Endothelial cell (in vitro differentiated cells): ENCODE results near the gene NEU3. TPM values are rescaled to one million over a fixed set of nuclear protein-coding genes. Genes with fewer than 3 reads are reported as not detected.
"Not testable (repeated sequence)": the region's sequence is repeated elsewhere in the genome, so short reads cannot be mapped to it uniquely, and the experiment has no call there.

Experiments used
- DNase-seq: peaks from one replicate; pipeline ENCODE4 v3.0.0; 2021; ENCODE audit warnings: low spot score
- H3K27ac Mint-ChIP-seq: one replicate; pipeline ENCODE4 v1.8.0; 2021; ENCODE audit warnings: mixed read lengths, inconsistent platforms; ENCODE audit not compliant: unreplicated experiment
- H3K27me3 Mint-ChIP-seq: one replicate; pipeline ENCODE4 v1.8.0; 2021; ENCODE audit warnings: mild to moderate bottlenecking, moderate library complexity, mixed read lengths, inconsistent platforms; ENCODE audit not compliant: unreplicated experiment
- H3K36me3 Mint-ChIP-seq: one replicate; pipeline ENCODE4 v1.8.0; 2021; ENCODE audit warnings: mild to moderate bottlenecking, low read depth, mixed read lengths, inconsistent platforms; ENCODE audit not compliant: unreplicated experiment
- H3K4me1 Mint-ChIP-seq: one replicate; pipeline ENCODE4 v1.8.0; 2021; ENCODE audit warnings: mild to moderate bottlenecking, mixed read lengths, inconsistent platforms; ENCODE audit not compliant: unreplicated experiment
- H3K4me3 Mint-ChIP-seq: one replicate; pipeline ENCODE4 v1.8.0; 2021; ENCODE audit warnings: mild to moderate bottlenecking, mixed read lengths, inconsistent platforms; ENCODE audit not compliant: unreplicated experiment
- H3K9me3 Mint-ChIP-seq: one replicate; pipeline ENCODE4 v1.8.0; 2021; ENCODE audit warnings: mixed read lengths, inconsistent platforms; ENCODE audit not compliant: unreplicated experiment
- total RNA-seq: library from RNA; stranded (reverse); fragmentation: NEBNext Ultra II Directional; extraction: Animal tissue kit (Norgen Biotek cat#: 25700); gene quantifications from one replicate; pipeline ENCODE4 v1.2.1, GENCODE V29; 2021; ENCODE audit not compliant: unreplicated experiment
- TF ChIP-seq, protein P1 (sequence below): fragments of 200-600 bp; sonication (generic); IDR thresholded peaks from one replicate; pipeline ENCODE4 v1.5.0; 2021; ENCODE audit warnings: antibody characterized with exemption; ENCODE audit not compliant: unreplicated experiment

The NEU3 gene
- total RNA-seq, 1 donor from 2014 or later: 11.8 TPM

DNA sequence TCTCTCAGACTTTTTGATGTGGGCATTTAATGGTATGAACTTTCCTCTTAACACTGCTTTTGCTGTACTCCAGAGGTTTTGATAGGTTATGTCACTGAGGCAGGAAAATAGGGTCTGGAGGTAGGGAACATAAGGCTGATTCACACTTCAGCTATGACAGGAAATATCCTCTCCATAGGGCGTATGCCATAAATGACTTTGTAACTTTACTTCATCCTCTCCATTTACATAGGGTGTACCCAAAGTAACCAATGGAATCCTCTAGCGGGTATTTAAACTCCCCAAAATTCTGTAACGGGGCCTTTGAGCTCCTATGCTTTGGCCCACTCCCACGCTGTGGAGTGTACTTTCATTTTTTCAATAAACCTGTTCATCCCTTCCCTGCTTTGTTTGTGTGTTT, 58.5 kb downstream of the NEU3 start:
- no peak overlapping the region for H3K4me3 Mint-ChIP-seq
- H3K27me3 Mint-ChIP-seq: peaks cover 3% of the 10 kb centered on the region
- no peaks in the 10 kb centered on the region for H3K36me3 Mint-ChIP-seq
- TF ChIP-seq, protein P1, sequence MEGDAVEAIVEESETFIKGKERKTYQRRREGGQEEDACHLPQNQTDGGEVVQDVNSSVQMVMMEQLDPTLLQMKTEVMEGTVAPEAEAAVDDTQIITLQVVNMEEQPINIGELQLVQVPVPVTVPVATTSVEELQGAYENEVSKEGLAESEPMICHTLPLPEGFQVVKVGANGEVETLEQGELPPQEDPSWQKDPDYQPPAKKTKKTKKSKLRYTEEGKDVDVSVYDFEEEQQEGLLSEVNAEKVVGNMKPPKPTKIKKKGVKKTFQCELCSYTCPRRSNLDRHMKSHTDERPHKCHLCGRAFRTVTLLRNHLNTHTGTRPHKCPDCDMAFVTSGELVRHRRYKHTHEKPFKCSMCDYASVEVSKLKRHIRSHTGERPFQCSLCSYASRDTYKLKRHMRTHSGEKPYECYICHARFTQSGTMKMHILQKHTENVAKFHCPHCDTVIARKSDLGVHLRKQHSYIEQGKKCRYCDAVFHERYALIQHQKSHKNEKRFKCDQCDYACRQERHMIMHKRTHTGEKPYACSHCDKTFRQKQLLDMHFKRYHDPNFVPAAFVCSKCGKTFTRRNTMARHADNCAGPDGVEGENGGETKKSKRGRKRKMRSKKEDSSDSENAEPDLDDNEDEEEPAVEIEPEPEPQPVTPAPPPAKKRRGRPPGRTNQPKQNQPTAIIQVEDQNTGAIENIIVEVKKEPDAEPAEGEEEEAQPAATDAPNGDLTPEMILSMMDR: no peak
- DNase-seq: no peak
- no peaks in the 10 kb centered on the region for H3K9me3 Mint-ChIP-seq
- peaks cover 7% of the 10 kb centered on the region for H3K4me1 Mint-ChIP-seq
- H3K27ac Mint-ChIP-seq: no peak overlapping the region

DNA sequence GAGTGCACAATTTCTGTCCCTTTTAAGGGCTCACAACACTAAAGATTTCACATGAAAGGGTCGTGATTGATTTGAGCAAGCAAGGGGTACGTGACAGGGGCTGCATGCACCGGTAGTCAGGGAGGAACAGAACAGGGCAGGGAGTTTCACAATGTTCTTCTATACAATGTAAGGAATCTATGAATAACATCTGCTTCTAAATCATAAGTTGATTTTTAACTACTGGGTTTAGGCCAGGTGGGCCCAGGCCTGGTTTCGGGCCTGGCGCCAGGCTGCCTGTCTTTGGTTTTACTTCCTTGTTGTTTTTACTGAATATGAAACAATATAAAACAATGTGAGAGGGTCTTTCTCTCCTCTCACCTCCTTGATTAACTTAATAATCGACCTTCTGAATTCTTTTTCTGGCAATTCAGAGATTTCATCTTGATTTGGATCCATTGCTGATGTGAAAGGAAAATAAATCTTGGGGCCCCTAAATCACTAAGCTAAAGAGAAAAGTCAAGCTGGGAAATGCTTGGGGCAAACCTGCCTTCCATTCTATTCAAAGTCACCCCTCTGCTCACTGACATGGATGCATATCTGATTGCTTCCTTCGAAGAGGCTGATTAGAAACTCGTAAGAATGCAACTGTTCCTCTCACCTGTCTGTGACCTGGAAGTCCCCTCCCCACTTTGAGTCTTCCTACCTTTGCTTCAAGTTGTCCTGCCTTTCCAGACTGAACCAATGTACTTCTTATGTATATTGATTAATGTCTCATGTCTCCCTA, 61.0 kb downstream of the NEU3 start:
- H3K27me3 Mint-ChIP-seq, H3K36me3 Mint-ChIP-seq, H3K4me3 Mint-ChIP-seq, DNase-seq, H3K4me1 Mint-ChIP-seq, H3K27ac Mint-ChIP-seq, H3K9me3 Mint-ChIP-seq: not testable (repeated sequence)

DNA sequence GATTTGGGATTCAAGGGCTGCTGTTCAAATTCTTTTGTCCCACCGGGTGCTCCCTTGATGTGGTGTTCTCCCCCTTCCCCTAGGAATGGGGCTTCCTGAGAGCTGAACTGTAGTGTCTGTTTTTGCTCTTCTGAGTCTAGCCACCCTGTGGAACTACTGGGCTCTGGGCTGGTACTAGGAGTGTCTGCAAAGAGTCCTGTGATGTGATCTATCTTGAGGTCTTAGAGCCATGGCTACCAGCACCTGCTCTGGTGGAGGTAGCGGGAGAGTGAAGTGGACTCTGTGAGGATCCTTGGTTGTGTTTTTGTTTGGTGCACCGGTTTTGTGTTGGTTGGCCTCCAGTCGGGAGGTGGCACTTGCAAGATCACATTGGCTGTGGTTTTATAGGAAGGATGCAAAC, 61.8 kb downstream of the NEU3 start:
- peaks cover 4% of the 10 kb centered on the region for H3K36me3 Mint-ChIP-seq
- TF ChIP-seq, protein P1: no peak
- H3K9me3 Mint-ChIP-seq: no peaks in the 10 kb centered on the region
- peaks cover 3% of the 10 kb centered on the region for H3K27me3 Mint-ChIP-seq
- DNase-seq: no peak
- no peak overlapping the region for H3K27ac Mint-ChIP-seq
- H3K4me3 Mint-ChIP-seq: no peak overlapping the region
- peaks cover 7% of the 10 kb centered on the region for H3K4me1 Mint-ChIP-seq

DNA sequence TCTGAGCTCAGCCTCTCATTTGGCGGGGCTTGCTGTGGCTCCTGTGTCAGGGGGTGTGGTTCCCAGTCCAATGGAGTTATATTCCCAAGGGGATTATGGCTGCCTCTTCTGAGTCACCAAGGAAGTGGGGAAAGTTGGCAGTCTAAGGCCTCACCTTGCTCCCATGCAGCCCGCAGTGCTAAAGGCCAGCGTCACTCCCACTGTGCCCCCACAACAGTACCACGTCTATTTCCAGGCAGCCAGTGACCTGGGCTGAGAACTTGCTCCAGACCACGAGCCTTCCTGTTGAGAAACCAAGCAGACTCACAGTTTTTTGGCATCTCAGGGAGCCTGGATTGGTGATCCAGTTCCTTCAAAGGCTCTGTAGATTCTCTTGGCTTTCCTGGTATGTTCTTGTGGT, 62.3 kb downstream of the NEU3 start:
- TF ChIP-seq, protein P1: no peak
- Mint-ChIP-seq H3K9me3 (no peaks in the 10 kb centered on the region), H3K4me3 (no peak overlapping the region), H3K27me3 (peaks cover 3% of the 10 kb centered on the region), H3K36me3 (peaks cover 4% of the 10 kb centered on the region), H3K27ac (no peak overlapping the region), H3K4me1 (peaks cover 7% of the 10 kb centered on the region)
- DNase-seq: no peak

DNA sequence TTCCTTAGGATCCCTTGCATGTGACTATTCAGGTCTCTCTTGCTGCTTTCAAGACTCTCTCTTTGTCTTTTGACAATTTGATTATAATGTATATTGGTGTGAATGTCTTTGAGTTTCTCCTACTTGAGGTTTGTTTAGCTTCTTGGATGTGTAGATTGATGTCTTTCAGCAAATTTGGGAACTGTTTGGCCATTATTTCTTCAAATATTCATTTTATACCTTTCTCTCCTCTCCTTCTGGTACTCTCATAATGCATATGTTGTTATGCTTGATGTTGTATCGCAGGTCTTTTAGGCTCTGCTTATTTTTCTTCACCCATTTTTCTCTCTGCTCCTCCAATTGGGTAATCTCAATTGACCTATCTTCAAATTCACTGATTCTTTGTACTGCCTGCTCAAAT, 63.7 kb downstream of the NEU3 start:
- TF ChIP-seq, protein P1: no peak
- Mint-ChIP-seq H3K36me3 (peaks cover 4% of the 10 kb centered on the region), H3K4me3 (no peak overlapping the region), H3K4me1 (no peaks in the 10 kb centered on the region), H3K27me3 (peaks cover 3% of the 10 kb centered on the region), H3K27ac (no peak overlapping the region), H3K9me3 (no peaks in the 10 kb centered on the region)
- DNase-seq: no peak
